GM12801 (cell line): ENCODE data around the gene CIAO1.

Experiments used
- CTCF ChIP-seq: IDR thresholded peaks from one replicate; pipeline ENCODE4 v1.5.1; 2011; ENCODE audit warnings: control low read depth; ENCODE audit not compliant: insufficient read length; ENCODE audit errors: extremely low read depth

Gene CIAO1

GRCh38 chr2:96317584-96317997 lies 51.6 kb downstream of the CIAO1 start:
- no peak for TF ChIP-seq CTCF

GRCh38 chr2:96318723-96319122 lies 52.7 kb downstream of the CIAO1 start:
- no peak for TF ChIP-seq CTCF

- no peak for TF ChIP-seq CTCF
Measured at GRCh38 chr2:96319396-96319795, 53.4 kb downstream of the CIAO1 start.

GRCh38 chr2:96320326-96320725 lies 54.3 kb downstream of the CIAO1 start:
- no peak for TF ChIP-seq CTCF

GRCh38 chr2:96320728-96321622 lies 55.0 kb downstream of the CIAO1 start:
- TF ChIP-seq CTCF = no peak
